Memory B cell (primary cell): Measurements from ENCODE around the gene CXCR4.

ENCODE experiments used
- ATAC-seq: fragments of 150-1000 bp; cut with Tn5 transposase; 2 replicates; pipeline ENCODE4 v1.10.0; 2021; ENCODE audit warnings: low read depth, mild to moderate bottlenecking, moderate library complexity
- DNase-seq, 2 donors: peaks; one replicate each; pipeline ENCODE4 v3.0.0; 2022; ENCODE audit warnings: low spot score in 2 of 2
- H3K27ac Mint-ChIP-seq: one replicate; pipeline ENCODE4 v1.8.0; 2022; ENCODE audit warnings: mild to moderate bottlenecking, moderate library complexity, mixed read lengths
- H3K27me3 Mint-ChIP-seq: one replicate; pipeline ENCODE4 v1.8.0; 2022; ENCODE audit warnings: mixed read lengths
- H3K36me3 Mint-ChIP-seq: one replicate; pipeline ENCODE4 v1.8.0; 2022; ENCODE audit warnings: mild to moderate bottlenecking, mixed read lengths
- H3K4me1 Mint-ChIP-seq: one replicate; pipeline ENCODE4 v1.8.0; 2022; ENCODE audit warnings: mixed read lengths
- H3K4me3 Mint-ChIP-seq: one replicate; pipeline ENCODE4 v1.8.0; 2022; ENCODE audit warnings: mild to moderate bottlenecking, moderate library complexity, mixed read lengths
- H3K9me3 Mint-ChIP-seq: one replicate; pipeline ENCODE4 v1.8.0; 2022; ENCODE audit warnings: mixed read lengths

The CXCR4 gene

GRCh38 chr2:136135921-136136906 is 18.3 kb upstream of the CXCR4 start:
- ATAC-seq (peak; percentile 59), DNase-seq (peak; percentile 71 to 83)
- Mint-ChIP-seq H3K36me3 (no peaks in the 10 kb centered on the region), H3K4me1 (peaks cover 68% of the 10 kb centered on the region), H3K27me3 (no peaks in the 10 kb centered on the region), H3K9me3 (no peaks in the 10 kb centered on the region), H3K4me3 (peak overlapping the region; percentile 44), H3K27ac (peak overlapping the region; percentile 98)

- Mint-ChIP-seq H3K27ac (peak overlapping the region; percentile 98), H3K36me3 (no peaks in the 10 kb centered on the region), H3K4me3 (peak overlapping the region; percentile 33), H3K9me3 (no peaks in the 10 kb centered on the region), H3K4me1 (peaks cover 74% of the 10 kb centered on the region), H3K27me3 (no peaks in the 10 kb centered on the region)
- ATAC-seq, result no peak
- no peak for DNase-seq
These were observed 17.5 kb upstream of the CXCR4 start for GRCh38 chr2:136135462-136135861.

- no peaks in the 10 kb centered on the region for H3K27me3 Mint-ChIP-seq
- H3K27ac Mint-ChIP-seq, result peak overlapping the region; percentile 98
- DNase-seq (peak in 1 of 2 donors; percentile 18), ATAC-seq (no peak)
- H3K9me3 Mint-ChIP-seq, result no peaks in the 10 kb centered on the region
- peak overlapping the region; percentile 73 for H3K4me3 Mint-ChIP-seq
- H3K36me3 Mint-ChIP-seq, result no peaks in the 10 kb centered on the region
- H3K4me1 Mint-ChIP-seq, result peaks cover 76% of the 10 kb centered on the region
These were observed 16.2 kb upstream of the CXCR4 start for GRCh38 chr2:136134126-136134525.

GRCh38 chr2:136133586-136133985 is 15.6 kb upstream of the CXCR4 start:
- peaks cover 1% of the 10 kb centered on the region for H3K36me3 Mint-ChIP-seq
- H3K27me3 Mint-ChIP-seq, result no peaks in the 10 kb centered on the region
- peak overlapping the region; percentile 73 for H3K4me3 Mint-ChIP-seq
- peaks cover 3% of the 10 kb centered on the region for H3K9me3 Mint-ChIP-seq
- no peak for ATAC-seq
- peak in 1 of 2 donors; percentile 26 for DNase-seq
- H3K27ac Mint-ChIP-seq, result peak overlapping the region; percentile 98
- peaks cover 79% of the 10 kb centered on the region for H3K4me1 Mint-ChIP-seq

GRCh38 chr2:136133176-136133575 is 15.2 kb upstream of the CXCR4 start:
- Mint-ChIP-seq H3K36me3 (peaks cover 2% of the 10 kb centered on the region), H3K9me3 (peaks cover 4% of the 10 kb centered on the region), H3K4me1 (peaks cover 79% of the 10 kb centered on the region), H3K4me3 (peak overlapping the region; percentile 53), H3K27me3 (no peaks in the 10 kb centered on the region), H3K27ac (peak overlapping the region; percentile 98)
- ATAC-seq (no peak), DNase-seq (no peak)

GRCh38 chr2:136132825-136133155 is 14.8 kb upstream of the CXCR4 start:
- Mint-ChIP-seq H3K27ac (peak overlapping the region; percentile 98), H3K9me3 (peaks cover 4% of the 10 kb centered on the region), H3K4me3 (peak overlapping the region; percentile 53), H3K36me3 (peaks cover 2% of the 10 kb centered on the region), H3K4me1 (peaks cover 76% of the 10 kb centered on the region), H3K27me3 (no peaks in the 10 kb centered on the region)
- ATAC-seq (no peak), DNase-seq (no peak)

GRCh38 chr2:136131961-136132824 is 14.2 kb upstream of the CXCR4 start:
- peaks cover 2% of the 10 kb centered on the region for H3K36me3 Mint-ChIP-seq
- peak overlapping the region; percentile 98 for H3K27ac Mint-ChIP-seq
- DNase-seq (peak; percentile 72 to 87), ATAC-seq (peak; percentile 64)
- no peaks in the 10 kb centered on the region for H3K27me3 Mint-ChIP-seq
- H3K9me3 Mint-ChIP-seq, result peaks cover 4% of the 10 kb centered on the region
- H3K4me3 Mint-ChIP-seq, result peak overlapping the region; percentile 66
- H3K4me1 Mint-ChIP-seq, result peaks cover 72% of the 10 kb centered on the region

GRCh38 chr2:136131484-136131960 is 13.6 kb upstream of the CXCR4 start:
- Mint-ChIP-seq H3K4me1 (peaks cover 68% of the 10 kb centered on the region), H3K4me3 (peak overlapping the region; percentile 66), H3K27me3 (no peaks in the 10 kb centered on the region), H3K27ac (peak overlapping the region; percentile 98), H3K9me3 (peaks cover 4% of the 10 kb centered on the region), H3K36me3 (peaks cover 2% of the 10 kb centered on the region)
- ATAC-seq (peak; percentile 7), DNase-seq (peak in 1 of 2 donors; percentile 59)

GRCh38 chr2:136130511-136130910 is 12.6 kb upstream of the CXCR4 start:
- ATAC-seq (no peak), DNase-seq (no peak)
- Mint-ChIP-seq H3K4me3 (peak overlapping the region; percentile 63), H3K27ac (peak overlapping the region; percentile 98), H3K4me1 (peaks cover 66% of the 10 kb centered on the region), H3K27me3 (no peaks in the 10 kb centered on the region), H3K36me3 (peaks cover 2% of the 10 kb centered on the region), H3K9me3 (peaks cover 4% of the 10 kb centered on the region)

- Mint-ChIP-seq H3K36me3 (peaks cover 2% of the 10 kb centered on the region), H3K4me1 (peaks cover 62% of the 10 kb centered on the region), H3K27me3 (no peaks in the 10 kb centered on the region), H3K27ac (peak overlapping the region; percentile 98), H3K9me3 (peaks cover 4% of the 10 kb centered on the region), H3K4me3 (peak overlapping the region; percentile 63)
- ATAC-seq (no peak), DNase-seq (no peak)
These were observed 12.1 kb upstream of the CXCR4 start for GRCh38 chr2:136130045-136130444.

- Mint-ChIP-seq H3K27me3 (no peaks in the 10 kb centered on the region), H3K9me3 (peaks cover 4% of the 10 kb centered on the region), H3K4me3 (peak overlapping the region; percentile 63), H3K4me1 (peaks cover 64% of the 10 kb centered on the region), H3K36me3 (peaks cover 2% of the 10 kb centered on the region), H3K27ac (peak overlapping the region; percentile 98)
- DNase-seq (peak; percentile 25 to 51), ATAC-seq (peak; percentile 16)
These were observed 11.7 kb upstream of the CXCR4 start for GRCh38 chr2:136129601-136130000.

- no peaks in the 10 kb centered on the region for H3K27me3 Mint-ChIP-seq
- H3K27ac Mint-ChIP-seq, result peak overlapping the region; percentile 98
- ATAC-seq (no peak), DNase-seq (no peak)
- peaks cover 2% of the 10 kb centered on the region for H3K36me3 Mint-ChIP-seq
- peaks cover 4% of the 10 kb centered on the region for H3K9me3 Mint-ChIP-seq
- peak overlapping the region; percentile 63 for H3K4me3 Mint-ChIP-seq
- peaks cover 63% of the 10 kb centered on the region for H3K4me1 Mint-ChIP-seq
These were observed 11.0 kb upstream of the CXCR4 start for GRCh38 chr2:136128905-136129304.

- DNase-seq (no peak), ATAC-seq (no peak)
- peaks cover 2% of the 10 kb centered on the region for H3K36me3 Mint-ChIP-seq
- H3K4me1 Mint-ChIP-seq, result peaks cover 61% of the 10 kb centered on the region
- H3K27me3 Mint-ChIP-seq, result no peaks in the 10 kb centered on the region
- H3K9me3 Mint-ChIP-seq, result peaks cover 4% of the 10 kb centered on the region
- H3K27ac Mint-ChIP-seq, result peak overlapping the region; percentile 98
- peak overlapping the region; percentile 1 for H3K4me3 Mint-ChIP-seq
These were observed 10.4 kb upstream of the CXCR4 start for GRCh38 chr2:136128366-136128765.

- DNase-seq (no peak), ATAC-seq (no peak)
- Mint-ChIP-seq H3K4me1 (peaks cover 62% of the 10 kb centered on the region), H3K9me3 (peaks cover 4% of the 10 kb centered on the region), H3K36me3 (peaks cover 2% of the 10 kb centered on the region), H3K4me3 (no peak overlapping the region), H3K27me3 (no peaks in the 10 kb centered on the region), H3K27ac (peak overlapping the region; percentile 98)
These were observed 9.4 kb upstream of the CXCR4 start for GRCh38 chr2:136127356-136127755.
